Liver (tissue), 9 donors: ENCODE measurements around the gene CFAP57. TPM values are rescaled to one million over a fixed set of nuclear protein-coding genes. Genes with fewer than 3 reads are reported as not detected.

ENCODE experiments used
- DNase-seq: peaks from one replicate; pipeline ENCODE4 v3.0.0-alpha.2; 2017; ENCODE audit warnings: low spot score
- H3K27ac ChIP-seq, 2 donors: one replicate each; pipeline ENCODE4 v1.7.0; 2013; ENCODE audit warnings: inconsistent platforms in 2 of 2, low read length in 2 of 2, control low read depth in 1 of 2, low read depth in 1 of 2, mild to moderate bottlenecking in 1 of 2
- H3K27me3 ChIP-seq, 4 donors: one replicate each; pipeline versions ENCODE4 v1.6.1 to v1.7.0; 2013; ENCODE audit warnings: low read length in 3 of 4, inconsistent platforms in 1 of 4, mild to moderate bottlenecking in 1 of 4, moderate library complexity in 1 of 4; ENCODE audit not compliant: control insufficient read depth in 4 of 4, insufficient read depth in 4 of 4
- H3K36me3 ChIP-seq, 4 donors: one replicate each; pipeline versions ENCODE4 v1.6.1 to v1.7.0; 2013; ENCODE audit warnings: low read length in 3 of 4, mild to moderate bottlenecking in 3 of 4, low read depth in 1 of 4, moderate library complexity in 1 of 4; ENCODE audit not compliant: control insufficient read depth in 4 of 4, insufficient read depth in 3 of 4
- H3K4me1 ChIP-seq, 4 donors: one replicate each; pipeline versions ENCODE4 v1.6.1 to v1.7.0; 2013; ENCODE audit warnings: low read length in 3 of 4, mild to moderate bottlenecking in 3 of 4, moderate library complexity in 1 of 4; ENCODE audit not compliant: control insufficient read depth in 4 of 4, insufficient read depth in 4 of 4
- H3K4me3 ChIP-seq, 3 donors: one replicate each; pipeline versions ENCODE4 v1.6.1 to v1.7.0; 2013; ENCODE audit warnings: low read length in 3 of 3, control low read depth in 1 of 3, low read depth in 1 of 3, mild to moderate bottlenecking in 1 of 3
- H3K9ac ChIP-seq, 2 donors: one replicate each; pipeline ENCODE4 v1.7.0; 2013; ENCODE audit warnings: low read length in 2 of 2, mild to moderate bottlenecking in 2 of 2, moderate library complexity in 2 of 2, control low read depth in 1 of 2, low read depth in 1 of 2
- H3K9me3 ChIP-seq, 4 donors: one replicate each; pipeline versions ENCODE4 v1.6.1 to v1.7.0; 2013; ENCODE audit warnings: low read length in 3 of 4; ENCODE audit not compliant: control insufficient read depth in 4 of 4
- CTCF ChIP-seq: fragments of 150-350 bp; IDR thresholded peaks from 2 replicates; pipeline ENCODE4 v1.5.1; 2017; ENCODE audit warnings: improper control_type of control experiment, low read depth, low read length; ENCODE audit not compliant: missing input control
- EGR1 ChIP-seq, 2 donors: IDR thresholded peaks; 2 replicates each; pipeline ENCODE4 v1.6.1; 2016 to 2018; ENCODE audit warnings: antibody characterized with exemption in 2 of 2, low read depth in 2 of 2
- FOXA1 ChIP-seq: IDR thresholded peaks from 2 replicates; pipeline ENCODE4 v1.6.1; 2016; ENCODE audit warnings: antibody characterized with exemption
- FOXA2 ChIP-seq: IDR thresholded peaks from 2 replicates; pipeline ENCODE4 v1.6.1; 2016; ENCODE audit warnings: antibody characterized with exemption
- GABPA ChIP-seq, 2 donors: IDR thresholded peaks in 1 of 2; conservative IDR thresholded peaks in 1 of 2; 2 replicates each; pipeline ENCODE4 v1.6.1; 2016; ENCODE audit warnings: antibody characterized with exemption in 2 of 2, mild to moderate bottlenecking in 1 of 2, moderate library complexity in 1 of 2
- HNF4A ChIP-seq, 2 donors: conservative IDR thresholded peaks; 2 replicates each; pipeline ENCODE4 v1.6.1; 2016; ENCODE audit warnings: antibody characterized with exemption in 2 of 2, mild to moderate bottlenecking in 2 of 2
- HNF4G ChIP-seq: IDR thresholded peaks from 2 replicates; pipeline ENCODE4 v1.6.1; 2016; ENCODE audit warnings: antibody characterized with exemption
- JUND ChIP-seq, 2 donors: IDR thresholded peaks; 2 replicates each; pipeline ENCODE4 v1.6.1; 2016; ENCODE audit warnings: antibody characterized with exemption in 2 of 2
- NR2F2 ChIP-seq: IDR thresholded peaks from 2 replicates; pipeline ENCODE4 v1.6.1; 2016; ENCODE audit warnings: antibody characterized with exemption
- RAD21 ChIP-seq, 2 donors: IDR thresholded peaks; 2 replicates each; pipeline ENCODE4 v1.6.1; 2016; ENCODE audit warnings: antibody characterized with exemption in 2 of 2, mild to moderate bottlenecking in 2 of 2
- REST ChIP-seq: IDR thresholded peaks from 2 replicates; pipeline ENCODE4 v1.6.1; 2016; ENCODE audit warnings: antibody characterized with exemption, mild to moderate bottlenecking
- RXRA ChIP-seq, 2 donors: IDR thresholded peaks; 2 replicates each; pipeline ENCODE4 v1.6.1; 2017 to 2018; ENCODE audit warnings: antibody characterized with exemption in 2 of 2, mild to moderate bottlenecking in 1 of 2
- SP1 ChIP-seq: IDR thresholded peaks from 2 replicates; pipeline ENCODE4 v1.6.1; 2018; ENCODE audit warnings: antibody characterized with exemption, mild to moderate bottlenecking
- TAF1 ChIP-seq: conservative IDR thresholded peaks from 2 replicates; pipeline ENCODE4 v1.6.1; 2016; ENCODE audit warnings: antibody characterized with exemption, mild to moderate bottlenecking
- YY1 ChIP-seq: IDR thresholded peaks from 2 replicates; pipeline ENCODE4 v1.6.1; 2016; ENCODE audit warnings: antibody characterized with exemption, mild to moderate bottlenecking
- WGBS: extraction: QIAGEN DNeasy Blood & Tissue Kit; methylation state at CpG from one replicate; pipeline ENCODE4 v1.1.7; 2013; 5-methylcytosine and 5-hydroxymethylcytosine counted together
- polyA plus RNA-seq, 2 donors: library from polyadenylated mRNA; stranded (reverse) in 1 of 2; unstranded in 1 of 2; fragments of 200-250 nt in 1 of 2; fragments of >200 nt in 1 of 2; fragmentation: Nextera tagmentation in 1 of 2; extraction: Ambion mirVana in 1 of 2; gene quantifications; one replicate each; pipeline versions ENCODE4 v1.2.1 to v1.2.3, GENCODE V29; 2013 to 2015
- total RNA-seq, 2 donors: library from RNA; depleted of rRNA; stranded (reverse); fragments of >200 nt; gene quantifications; one replicate each; pipeline ENCODE4 v1.2.3, GENCODE V29; 2014
- TF ChIP-seq, protein P1 (sequence below): IDR thresholded peaks from 2 replicates; pipeline ENCODE4 v1.6.1; 2016; ENCODE audit warnings: antibody characterized with exemption
- TF ChIP-seq, protein P2 (sequence below): IDR thresholded peaks from 2 replicates; pipeline ENCODE4 v1.6.1; 2016; ENCODE audit warnings: antibody characterized with exemption
- TF ChIP-seq, protein P3 (sequence below): IDR thresholded peaks from 2 replicates; pipeline ENCODE4 v1.6.1; 2016; ENCODE audit warnings: antibody characterized with exemption
- donor health status: healthy.
- donor health status: healthy.
- donor health status: healthy.
- donor health status: healthy.
- donor health status: healthy.

Gene CFAP57
- total and polyA plus RNA-seq, 4 donors: under 0.01 to 14.5 (median 0.10) TPM

DNA sequence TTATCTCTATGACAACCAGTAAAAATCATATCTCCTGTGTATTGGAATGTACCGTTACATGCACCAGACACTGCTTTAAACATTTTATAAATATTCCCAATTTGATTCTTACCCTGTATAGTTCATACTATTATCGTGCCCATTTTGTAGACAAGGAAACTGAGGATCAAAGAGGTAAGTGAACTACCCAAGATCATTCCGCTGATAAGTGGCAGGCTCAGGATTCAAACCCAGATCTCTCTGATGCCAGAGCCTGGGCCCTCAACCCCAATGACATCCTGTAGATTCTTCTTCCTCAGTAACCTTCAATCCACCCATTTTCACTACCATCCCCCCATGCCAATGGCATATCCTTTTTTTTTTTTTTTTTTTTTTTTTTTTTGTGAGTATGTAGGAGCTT, 12.3 kb downstream of the CFAP57 start:
- no peak overlapping the region for H3K27ac ChIP-seq
- TF ChIP-seq NR2F2 (no peak), RAD21 (IDR thresholded peaks at IDR 0.05) (no peak), EGR1 (IDR thresholded peaks at IDR 0.05; ENCODE audit: low read depth in 2 of 2) (no peak), YY1 (no peak), REST (no peak), RXRA (IDR thresholded peaks at IDR 0.05) (no peak), GABPA (IDR thresholded peaks at IDR 0.05 in 1 of 2, conservative IDR thresholded peaks at IDR 0.05 in 1 of 2) (no peak), SP1 (no peak), FOXA1 (no peak), CTCF (no peak), FOXA2 (no peak), TAF1 (no peak), JUND (IDR thresholded peaks at IDR 0.05) (no peak), HNF4A (conservative IDR thresholded peaks at IDR 0.05) (no peak), HNF4G (no peak)
- TF ChIP-seq, protein P1, sequence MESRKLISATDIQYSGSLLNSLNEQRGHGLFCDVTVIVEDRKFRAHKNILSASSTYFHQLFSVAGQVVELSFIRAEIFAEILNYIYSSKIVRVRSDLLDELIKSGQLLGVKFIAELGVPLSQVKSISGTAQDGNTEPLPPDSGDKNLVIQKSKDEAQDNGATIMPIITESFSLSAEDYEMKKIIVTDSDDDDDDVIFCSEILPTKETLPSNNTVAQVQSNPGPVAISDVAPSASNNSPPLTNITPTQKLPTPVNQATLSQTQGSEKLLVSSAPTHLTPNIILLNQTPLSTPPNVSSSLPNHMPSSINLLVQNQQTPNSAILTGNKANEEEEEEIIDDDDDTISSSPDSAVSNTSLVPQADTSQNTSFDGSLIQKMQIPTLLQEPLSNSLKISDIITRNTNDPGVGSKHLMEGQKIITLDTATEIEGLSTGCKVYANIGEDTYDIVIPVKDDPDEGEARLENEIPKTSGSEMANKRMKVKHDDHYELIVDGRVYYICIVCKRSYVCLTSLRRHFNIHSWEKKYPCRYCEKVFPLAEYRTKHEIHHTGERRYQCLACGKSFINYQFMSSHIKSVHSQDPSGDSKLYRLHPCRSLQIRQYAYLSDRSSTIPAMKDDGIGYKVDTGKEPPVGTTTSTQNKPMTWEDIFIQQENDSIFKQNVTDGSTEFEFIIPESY: no peak
- TF ChIP-seq, protein P2, sequence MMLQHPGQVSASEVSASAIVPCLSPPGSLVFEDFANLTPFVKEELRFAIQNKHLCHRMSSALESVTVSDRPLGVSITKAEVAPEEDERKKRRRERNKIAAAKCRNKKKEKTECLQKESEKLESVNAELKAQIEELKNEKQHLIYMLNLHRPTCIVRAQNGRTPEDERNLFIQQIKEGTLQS: no peak
- TF ChIP-seq, protein P3, sequence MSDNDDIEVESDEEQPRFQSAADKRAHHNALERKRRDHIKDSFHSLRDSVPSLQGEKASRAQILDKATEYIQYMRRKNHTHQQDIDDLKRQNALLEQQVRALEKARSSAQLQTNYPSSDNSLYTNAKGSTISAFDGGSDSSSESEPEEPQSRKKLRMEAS: no peak
- 95% methylated on average over 3 of the region's 3 CpGs for WGBS
- no peak overlapping the region for H3K4me3 ChIP-seq
- no peak for DNase-seq
- H3K9me3 ChIP-seq: no peaks in the 10 kb centered on the region
- H3K9ac ChIP-seq: no peak overlapping the region
- H3K36me3 ChIP-seq: no peaks in the 10 kb centered on the region
- H3K27me3 ChIP-seq: no peaks in the 10 kb centered on the region
- no peaks in the 10 kb centered on the region for H3K4me1 ChIP-seq
